ENCODE measurements around the gene STAMBP. TPM values are rescaled to one million over a fixed set of nuclear protein-coding genes. Genes with fewer than 3 reads are reported as not detected.

STAMBP gene
- total and polyA plus RNA-seq, 9 of the 15 experiments (the other 6 are each of a cell fraction or from before 2014, with no cell fraction given) = 36.9 to 75.2 (median 48.8) TPM

GRCh38 chr2:73779467-73780236 is 49.1 kb upstream of the STAMBP start, which contains the start of gene DUSP11 (continued):
- TF ChIP-seq FOXA3 (CRISPR knock-in tag; conservative IDR thresholded peaks at IDR 0.05 in 1 of 2, IDR thresholded peaks at IDR 0.05 in 1 of 2) (peak; percentile 84 to 94), POLR3A (IDR thresholded peaks at IDR 0.05; ENCODE audit: borderline replicate concordance, extremely low read depth, insufficient read depth, insufficient read length) (no peak), NR2F6 (CRISPR knock-in tag; IDR thresholded peaks at IDR 0.05) (no peak), NONO (IDR thresholded peaks at IDR 0.05; ENCODE audit: low read depth in 2 of 2, low read length in 1 of 2) (no peak), HMG20B (CRISPR knock-in tag; IDR thresholded peaks at IDR 0.05) (no peak), ZNF134 (CRISPR knock-in tag; conservative IDR thresholded peaks at IDR 0.05) (no peak), TBP (optimal IDR thresholded peaks at IDR 0.05; ENCODE audit: low read depth, low read length) (peak; percentile 41), RB1 (IDR thresholded peaks at IDR 0.05; ENCODE audit: low read depth) (peak; percentile 57), EGR1 (conservative IDR thresholded peaks at IDR 0.05) (peak; percentile 64), POLR2AphosphoS2 (IDR thresholded peaks at IDR 0.05; ENCODE audit: low read length) (peak; percentile 53; the same call in 1 of the 2 replicates), HCFC1 (IDR thresholded peaks at IDR 0.05; ENCODE audit: low read depth, low read length) (peak; percentile 54), FOXO4 (CRISPR knock-in tag; IDR thresholded peaks at IDR 0.05) (no peak), ESRRA (IDR thresholded peaks at IDR 0.05; ENCODE audit: borderline replicate concordance, low read depth) (peak; percentile 88; the same call in 1 of the 2 replicates), RBM17 (IDR thresholded peaks at IDR 0.05; ENCODE audit: borderline replicate concordance, low read depth, low read length) (no peak), SAP30 (IDR thresholded peaks at IDR 0.05; ENCODE audit: borderline replicate concordance, insufficient read depth, low read depth, low read length, poor library complexity, severe bottlenecking) (peak; percentile 59), YBX1 (IDR thresholded peaks at IDR 0.05) (no peak), MEIS2 (IDR thresholded peaks at IDR 0.05; ENCODE audit: partially characterized antibody) (peak; percentile 65), JUN (IDR thresholded peaks at IDR 0.05; ENCODE audit: borderline replicate concordance, low read depth, low read length) (peak; percentile 55; the same call in 1 of the 2 replicates), JUN (CRISPR knock-in tag; IDR thresholded peaks at IDR 0.05; ENCODE audit: borderline replicate concordance) (no peak), ZC3H8 (IDR thresholded peaks at IDR 0.05) (no peak), CBX5 (IDR thresholded peaks at IDR 0.05; ENCODE audit: borderline replicate concordance, low read depth) (no peak; the same call in 1 of the 2 replicates), PURB (CRISPR knock-in tag; IDR thresholded peaks at IDR 0.05; ENCODE audit: low read depth) (no peak), GATAD2A (IDR thresholded peaks at IDR 0.05) (no peak), ERF (CRISPR knock-in tag; IDR thresholded peaks at IDR 0.05) (peak; percentile 45; the same call in 1 of the 2 replicates), NRF1 (conservative IDR thresholded peaks at IDR 0.05 in 1 of 2, IDR thresholded peaks at IDR 0.05 in 1 of 2) (peak; percentile 95 to 96), SIRT6 (IDR thresholded peaks at IDR 0.05; ENCODE audit: low read depth, low read length) (no peak), POLR2B (IDR thresholded peaks at IDR 0.05; ENCODE audit: low read depth, partially characterized antibody) (peak; percentile 92), CREB1 (IDR thresholded peaks at IDR 0.05) (peak; percentile 58; the same call in 1 of the 2 replicates), CREB1 (CRISPR knock-in tag; IDR thresholded peaks at IDR 0.05) (peak; percentile 62; the same call in 1 of the 2 replicates), TCF15 (CRISPR knock-in tag; IDR thresholded peaks at IDR 0.05) (no peak)
